ENCODE measurements around the gene MSANTD1. TPM values are rescaled to one million over a fixed set of nuclear protein-coding genes. Genes with fewer than 3 reads are reported as not detected.
A peak's percentile ranks its signal among the peaks of the same experiment; 100 is the strongest.
"Not testable (repeated sequence)": the region's sequence is repeated elsewhere in the genome, so short reads cannot be mapped to it uniquely, and the experiment has no call there.

The MSANTD1 gene
- total RNA-seq, 2 experiments from 2014 or later = 1.3 to 1.4 TPM

DNA sequence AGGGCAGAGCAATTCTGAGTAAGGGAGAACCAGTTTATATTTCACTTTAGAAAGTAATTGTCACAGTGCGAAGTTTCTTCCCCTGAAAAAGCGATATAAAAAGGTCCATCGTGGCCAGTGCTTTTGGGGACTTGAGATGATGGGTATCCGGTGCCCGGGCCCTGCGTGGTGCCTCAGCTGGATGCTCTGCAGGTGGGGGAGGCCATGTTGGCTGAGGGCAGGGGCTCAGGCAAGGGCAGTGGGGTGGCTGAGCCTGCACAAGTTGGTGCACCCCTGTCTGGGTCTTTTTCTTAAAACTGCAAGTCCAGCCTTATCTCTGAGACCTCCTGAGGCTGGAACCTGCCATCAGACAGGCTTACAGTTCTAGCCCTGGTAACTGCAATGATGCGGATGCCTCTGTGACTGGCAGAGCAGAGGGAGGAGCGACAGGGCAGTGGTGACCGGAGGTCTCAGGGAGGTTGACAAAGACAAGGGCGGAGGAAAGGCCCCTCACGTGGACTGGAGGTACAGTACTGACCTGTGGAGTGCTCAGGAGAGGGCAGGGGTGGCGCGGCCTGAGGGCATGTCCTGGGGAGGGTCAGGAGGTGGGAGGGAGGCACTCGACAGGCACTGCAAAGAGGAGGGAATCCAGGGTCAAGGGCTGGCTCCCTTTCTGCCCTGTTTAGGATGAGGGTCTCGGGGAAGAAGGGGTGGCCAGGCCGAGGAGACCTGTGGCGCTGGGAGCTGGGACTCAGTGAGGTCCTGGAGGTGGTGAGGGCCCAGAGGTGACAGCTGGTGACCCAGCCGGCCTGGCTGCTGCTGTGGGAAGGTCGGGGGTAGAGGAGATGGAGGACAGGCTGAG is 45.7 kb downstream of the MSANTD1 start:
- POLR2A ChIA-PET = no interaction called here

DNA sequence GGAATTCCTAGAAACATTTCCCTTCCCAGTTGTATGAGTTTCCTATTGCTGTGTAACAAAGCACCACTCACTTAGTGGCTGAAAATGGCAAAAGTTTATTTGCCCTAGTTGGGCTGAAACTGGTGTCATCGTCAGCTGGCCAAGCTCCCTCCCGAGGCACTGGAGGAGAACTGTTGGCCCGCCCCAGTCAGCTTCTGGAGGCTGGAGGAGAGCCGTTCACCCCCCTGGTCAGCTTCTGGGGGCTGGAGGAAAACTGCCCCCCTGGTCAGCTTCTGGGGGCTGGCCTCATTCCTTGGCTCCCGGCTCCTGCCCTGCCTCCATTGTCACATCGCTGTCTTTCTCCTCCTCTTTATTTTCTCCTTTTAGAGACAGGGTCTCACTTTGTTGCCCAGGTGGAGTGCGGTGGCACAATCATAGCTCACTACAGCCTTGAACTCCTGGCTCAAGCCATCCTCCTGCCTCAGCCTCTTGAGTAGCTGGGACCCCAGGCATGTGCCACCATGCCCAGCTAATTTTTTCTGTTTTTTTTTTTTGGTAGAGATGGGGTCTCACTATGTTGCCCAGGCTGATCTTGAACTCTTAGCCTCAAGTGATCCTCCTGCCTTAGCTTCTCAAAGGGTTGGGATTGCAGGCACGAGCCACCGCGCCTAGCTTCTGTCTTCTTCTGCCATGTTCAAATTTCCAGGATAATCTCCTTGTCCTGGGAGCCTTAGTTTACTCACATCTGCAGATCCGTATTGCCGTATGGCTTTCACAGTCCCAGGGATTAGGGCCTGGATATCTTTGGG is 47.1 kb downstream of the MSANTD1 start:
- Mint-ChIP-seq H3K9me3 (no peaks in the 10 kb centered on the region), H3K27me3 (peaks cover 76% of the 10 kb centered on the region), H3K36me3 (no peaks in the 10 kb centered on the region), H3K4me1 (peaks cover 12% of the 10 kb centered on the region), H3K27ac (no peak overlapping the region), H3K4me3 (no peak overlapping the region)
- DNase-seq (no peak), ATAC-seq (ENCODE audit: low read depth) (no peak)
- POLR2A ChIA-PET = no interaction called here

More for the DNA sequence above, 45.7 kb downstream of the MSANTD1 start:
- Mint-ChIP-seq H3K27ac (no peak overlapping the region), H3K9me3 (no peaks in the 10 kb centered on the region), H3K27me3 (peaks cover 82% of the 10 kb centered on the region), H3K4me3 (no peak overlapping the region), H3K4me1 (peaks cover 10% of the 10 kb centered on the region), H3K36me3 (no peaks in the 10 kb centered on the region)
- ATAC-seq (ENCODE audit: low read depth) = no peak
- no peak for DNase-seq

DNA sequence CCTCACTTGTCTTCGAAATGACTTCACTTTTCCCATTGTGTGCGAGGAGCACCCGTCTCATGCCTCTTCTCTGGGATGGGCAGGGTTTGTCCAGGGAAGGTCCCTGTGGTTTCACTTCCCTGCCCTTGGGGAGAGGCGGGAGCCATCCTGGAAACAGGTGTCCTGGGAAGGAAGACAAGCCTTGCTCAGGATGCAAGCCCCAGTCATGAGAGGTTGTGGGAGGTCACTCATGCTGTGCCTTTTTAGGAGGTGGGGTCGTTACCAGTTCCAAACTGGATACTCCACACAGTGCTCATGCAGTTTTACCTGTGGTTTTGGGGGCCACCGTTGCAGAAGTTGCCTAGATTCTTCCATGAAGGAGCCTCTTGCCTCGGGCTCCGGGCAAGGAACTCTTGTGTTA is 47.7 kb downstream of the MSANTD1 start:
- Mint-ChIP-seq H3K27ac (no peak overlapping the region), H3K27me3 (peaks cover 77% of the 10 kb centered on the region), H3K9me3 (no peaks in the 10 kb centered on the region), H3K36me3 (no peaks in the 10 kb centered on the region), H3K4me3 (no peak overlapping the region), H3K4me1 (peaks cover 16% of the 10 kb centered on the region)
- ATAC-seq (ENCODE audit: low read depth) = no peak
- POLR2A ChIA-PET = no interaction called here
- no peak for DNase-seq

DNA sequence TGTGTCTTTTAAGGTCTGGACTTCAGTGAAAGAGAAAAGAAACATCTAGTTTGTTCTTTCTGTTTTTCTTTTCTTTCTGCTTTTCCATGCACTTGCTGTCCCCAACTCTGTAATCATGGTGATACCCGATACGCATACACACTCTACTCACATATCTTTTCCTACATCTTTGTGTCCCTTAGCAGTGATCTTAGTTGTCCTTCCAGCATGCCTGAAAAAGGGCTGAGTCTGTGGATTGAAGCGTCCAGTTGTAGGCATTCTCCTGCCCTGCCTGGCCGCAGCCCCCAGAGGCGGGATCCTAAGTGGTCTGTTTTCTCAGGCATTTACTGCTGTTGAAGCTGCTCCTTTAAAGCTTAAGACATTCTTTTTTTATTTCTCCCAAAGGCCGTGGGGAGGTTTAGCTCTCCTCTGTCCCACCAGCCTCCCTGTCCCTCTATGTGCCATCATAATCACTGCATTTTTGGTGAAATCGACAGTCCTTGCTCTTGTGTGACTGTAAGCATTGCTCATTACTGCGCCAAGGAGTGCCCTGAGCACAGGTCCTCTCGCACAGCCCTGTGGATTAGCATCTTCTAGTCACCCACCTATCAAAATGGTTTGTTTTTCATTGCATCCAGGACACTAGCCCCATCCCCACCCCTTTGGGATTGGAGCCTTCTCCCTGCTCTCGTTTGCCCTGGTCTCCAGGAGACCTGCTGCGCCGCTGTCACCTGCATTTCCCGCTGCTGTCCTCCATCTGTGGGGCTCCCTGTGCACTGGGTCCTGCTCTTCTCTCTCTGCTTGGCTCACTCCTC is 48.3 kb downstream of the MSANTD1 start:
- Mint-ChIP-seq H3K27ac (no peak overlapping the region), H3K4me3 (no peak overlapping the region), H3K27me3 (peaks cover 74% of the 10 kb centered on the region), H3K36me3 (no peaks in the 10 kb centered on the region), H3K4me1 (peaks cover 17% of the 10 kb centered on the region), H3K9me3 (no peaks in the 10 kb centered on the region)
- POLR2A ChIA-PET = no interaction called here
- no peak for DNase-seq
- ATAC-seq (ENCODE audit: low read depth) = no peak

GRCh38 chr4:3299122-3299975 is 50.4 kb downstream of the MSANTD1 start:
- no peak overlapping the region for H3K27ac Mint-ChIP-seq
- H3K4me1 Mint-ChIP-seq = peaks cover 30% of the 10 kb centered on the region
- POLR2A ChIA-PET = no interaction called here
- DNase-seq = no peak
- no peak overlapping the region for H3K4me3 Mint-ChIP-seq
- H3K9me3 Mint-ChIP-seq = no peaks in the 10 kb centered on the region
- H3K27me3 Mint-ChIP-seq = peaks cover 78% of the 10 kb centered on the region
- ATAC-seq (ENCODE audit: low read depth) = no peak
- H3K36me3 Mint-ChIP-seq = no peaks in the 10 kb centered on the region

- peaks cover 33% of the 10 kb centered on the region for H3K4me1 Mint-ChIP-seq
- no peaks in the 10 kb centered on the region for H3K36me3 Mint-ChIP-seq
- POLR2A ChIA-PET = no interaction called here
- no peak for DNase-seq
- no peak overlapping the region for H3K4me3 Mint-ChIP-seq
- peaks cover 78% of the 10 kb centered on the region for H3K27me3 Mint-ChIP-seq
- no peak overlapping the region for H3K27ac Mint-ChIP-seq
- no peak for ATAC-seq (ENCODE audit: low read depth)
- no peaks in the 10 kb centered on the region for H3K9me3 Mint-ChIP-seq
These were observed 51.2 kb downstream of the MSANTD1 start for GRCh38 chr4:3299976-3300671.

DNA sequence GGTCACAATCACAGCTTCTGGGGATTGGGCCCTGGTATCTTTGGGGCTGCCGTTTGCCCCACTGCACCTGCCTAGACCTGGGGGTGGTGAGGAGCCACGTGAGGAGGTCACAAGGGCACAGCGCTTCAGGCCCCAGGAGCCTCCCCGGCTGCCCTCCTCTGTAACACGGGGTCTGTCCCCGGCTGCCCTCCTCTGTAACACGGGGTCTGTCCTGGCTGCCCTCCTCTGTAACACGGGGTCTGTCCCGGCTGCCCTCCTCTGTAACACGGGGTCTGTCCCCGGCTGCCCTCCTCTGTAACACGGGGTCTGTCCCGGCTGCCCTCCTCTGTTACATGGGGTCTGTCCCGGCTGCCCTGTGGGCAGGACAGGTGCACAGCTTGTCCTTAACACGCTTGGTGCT is 51.9 kb downstream of the MSANTD1 start:
- POLR2A ChIA-PET; H3K4me3 Mint-ChIP-seq; H3K27ac Mint-ChIP-seq; H3K36me3 Mint-ChIP-seq; H3K9me3 Mint-ChIP-seq; ATAC-seq (ENCODE audit: low read depth); DNase-seq: not testable (repeated sequence)
- peaks cover 37% of the 10 kb centered on the region for H3K4me1 Mint-ChIP-seq
- peaks cover 73% of the 10 kb centered on the region for H3K27me3 Mint-ChIP-seq

- POLR2A ChIA-PET = no interaction called here
- Mint-ChIP-seq H3K27ac (peak overlapping the region; percentile 37), H3K9me3 (no peaks in the 10 kb centered on the region), H3K4me3 (peak overlapping the region; percentile 78), H3K36me3 (no peaks in the 10 kb centered on the region), H3K27me3 (peaks cover 70% of the 10 kb centered on the region), H3K4me1 (peaks cover 37% of the 10 kb centered on the region)
- DNase-seq = no peak
- ATAC-seq (ENCODE audit: low read depth) = no peak
These were observed 52.7 kb downstream of the MSANTD1 start for GRCh38 chr4:3301450-3302172.

DNA sequence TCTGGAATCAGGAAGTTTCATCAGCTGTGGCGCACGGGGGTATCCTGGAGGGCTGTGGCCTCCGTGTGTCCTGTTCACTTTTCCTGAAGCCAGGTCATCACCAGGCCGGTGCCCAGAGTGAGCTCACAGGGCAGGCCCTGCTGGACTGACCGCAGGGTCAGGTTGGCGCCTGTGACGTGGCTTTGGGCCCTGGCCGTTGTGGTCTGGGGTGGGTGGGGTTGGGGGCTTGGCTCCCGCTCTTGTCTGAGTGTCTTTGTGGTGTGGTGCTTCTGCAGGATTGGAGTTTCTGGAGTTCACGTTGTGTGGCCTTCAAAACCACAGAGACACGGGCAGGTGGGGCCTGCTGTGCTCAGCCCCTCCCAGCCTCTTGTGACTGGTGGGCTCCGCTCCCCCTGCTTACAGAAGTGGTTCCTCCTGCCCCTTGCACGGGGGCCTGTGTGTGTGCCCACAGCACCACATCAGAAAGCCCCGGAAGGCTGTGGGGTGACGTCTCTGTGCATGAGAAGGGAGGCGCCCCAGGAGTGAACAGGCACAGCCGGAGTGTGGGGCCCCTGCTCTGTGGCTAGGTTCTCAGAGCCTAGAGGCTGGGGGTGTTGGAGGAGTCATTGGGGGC is 53.3 kb downstream of the MSANTD1 start:
- ATAC-seq (ENCODE audit: low read depth) (peak; percentile 94), DNase-seq (peak; percentile 90)
- Mint-ChIP-seq H3K4me1 (peaks cover 37% of the 10 kb centered on the region), H3K9me3 (no peaks in the 10 kb centered on the region), H3K27ac (peak overlapping the region; percentile 81), H3K4me3 (peak overlapping the region; percentile 81), H3K36me3 (no peaks in the 10 kb centered on the region), H3K27me3 (peaks cover 66% of the 10 kb centered on the region)
- POLR2A ChIA-PET = no interaction called here

GRCh38 chr4:3302786-3303564 is 54.0 kb downstream of the MSANTD1 start:
- Mint-ChIP-seq H3K36me3 (no peaks in the 10 kb centered on the region), H3K27me3 (peaks cover 60% of the 10 kb centered on the region), H3K9me3 (no peaks in the 10 kb centered on the region), H3K27ac (peak overlapping the region; percentile 81), H3K4me1 (peaks cover 37% of the 10 kb centered on the region), H3K4me3 (peak overlapping the region; percentile 81)
- POLR2A ChIA-PET = no interaction called here
- ATAC-seq (ENCODE audit: low read depth) (peak; percentile 25), DNase-seq (peak; percentile 65)

- POLR2A ChIA-PET = no interaction called here
- H3K27ac Mint-ChIP-seq = no peak overlapping the region
- H3K4me1 Mint-ChIP-seq = peaks cover 37% of the 10 kb centered on the region
- no peak for DNase-seq
- H3K27me3 Mint-ChIP-seq = peaks cover 55% of the 10 kb centered on the region
- H3K4me3 Mint-ChIP-seq = peak overlapping the region; percentile 45
- no peaks in the 10 kb centered on the region for H3K9me3 Mint-ChIP-seq
- H3K36me3 Mint-ChIP-seq = no peaks in the 10 kb centered on the region
- ATAC-seq (ENCODE audit: low read depth) = no peak
These were observed 54.5 kb downstream of the MSANTD1 start for GRCh38 chr4:3303565-3303824.

All from activated naive CD8-positive, alpha-beta T cell treated with anti-CD3 and anti-CD28 coated beads, Interleukin-2, amount 10 ng/mL, durations not matched to agents 7 days and 5 days (primary cell).